ENCODE results near the gene TMC6.
"Not testable (repeated sequence)": the region's sequence is repeated elsewhere in the genome, so short reads cannot be mapped to it uniquely, and the experiment has no call there.

The TMC6 gene

DNA sequence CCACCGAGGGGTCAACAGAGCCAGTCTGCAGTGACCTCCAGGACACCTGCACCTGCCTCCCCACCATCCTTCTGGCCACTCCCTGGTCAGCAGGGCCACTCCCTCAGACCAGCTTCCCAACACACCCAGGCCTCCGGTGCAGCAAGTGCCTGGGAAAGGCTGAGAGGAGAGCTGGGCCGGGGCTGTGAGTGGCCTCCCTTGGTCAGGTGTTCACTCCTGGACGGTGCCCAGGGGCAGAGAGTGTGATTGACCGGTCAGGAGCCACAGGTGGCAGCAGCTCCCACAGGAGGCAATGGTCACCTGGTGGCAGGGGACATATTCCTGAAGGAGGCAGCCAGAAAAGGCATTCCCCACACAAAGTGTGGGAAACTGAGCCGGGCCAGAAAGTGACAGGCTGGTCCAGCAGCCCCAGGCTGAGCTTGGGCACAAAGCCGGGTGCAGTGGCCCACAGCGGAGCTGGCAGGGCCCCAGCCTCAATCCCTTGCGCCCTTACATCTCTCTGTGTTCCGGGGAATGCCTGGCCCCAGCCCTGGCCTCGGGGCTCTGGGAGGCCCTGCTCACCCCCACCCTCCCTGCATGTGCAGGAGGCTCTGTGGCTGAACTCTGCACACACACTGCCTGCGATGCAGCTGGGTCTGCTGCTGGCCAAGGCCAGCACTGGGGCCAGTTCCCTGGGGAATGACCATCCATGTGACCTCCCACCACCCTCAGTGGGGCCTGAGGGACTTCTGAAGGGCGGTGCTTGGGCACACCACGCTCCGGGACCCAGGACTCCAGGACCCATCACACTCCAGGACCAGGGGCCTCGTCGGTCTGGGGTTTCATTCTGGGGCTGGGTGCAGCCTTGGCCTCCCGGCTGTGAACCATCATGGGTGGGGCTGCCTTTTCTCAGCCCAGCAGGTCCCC is 16.4 kb upstream of the TMC6 start:
- Histone ChIP-seq H3K27me3 (ENCODE audit: insufficient read depth, low read length) (peaks cover 10% of the 10 kb centered on the region), H3K4me3 (ENCODE audit: low read length) (no peak overlapping the region), H3K9me3 (ENCODE audit: low read length) (no peaks in the 10 kb centered on the region), H2AFZ (ENCODE audit: low read depth, low read length) (no peak overlapping the region), H3K4me1 (ENCODE audit: insufficient read depth, low read length) (no peaks in the 10 kb centered on the region), H3K36me3 (ENCODE audit: insufficient read depth, low read length) (no peaks in the 10 kb centered on the region)

DNA sequence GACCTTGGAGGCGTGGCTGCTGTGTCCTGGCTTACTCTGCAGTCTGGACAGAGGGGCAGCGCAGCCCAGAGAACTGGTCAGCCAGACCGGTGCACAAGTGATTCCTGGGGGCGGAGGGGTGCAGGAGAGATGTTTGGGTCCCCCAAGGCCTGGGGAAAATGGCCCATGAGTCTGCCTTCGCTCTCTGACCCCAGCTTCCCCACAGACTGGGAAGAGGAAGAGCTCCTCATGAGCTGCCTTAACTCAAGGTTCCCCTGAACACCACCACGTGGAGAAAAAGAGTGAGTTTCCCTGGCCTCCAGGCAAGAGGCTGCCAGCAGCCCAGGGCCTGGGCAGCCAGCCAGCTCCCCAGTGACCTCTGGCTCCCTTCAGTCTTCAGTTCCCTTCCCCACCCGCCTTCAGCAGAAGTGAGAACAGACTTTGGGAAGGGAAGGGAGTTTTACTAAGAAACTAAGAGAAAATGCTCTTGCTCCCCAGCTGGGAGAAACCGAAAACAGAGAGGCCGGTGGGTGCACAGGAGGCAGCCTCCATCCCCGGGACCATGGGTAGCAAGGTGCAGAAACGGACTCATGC is 15.7 kb upstream of the TMC6 start:
- Histone ChIP-seq H3K9me3 (ENCODE audit: low read length) (no peaks in the 10 kb centered on the region), H3K36me3 (ENCODE audit: insufficient read depth, low read length) (no peaks in the 10 kb centered on the region), H2AFZ (ENCODE audit: low read depth, low read length) (no peak overlapping the region), H3K4me3 (ENCODE audit: low read length) (no peak overlapping the region), H3K4me1 (ENCODE audit: insufficient read depth, low read length) (no peaks in the 10 kb centered on the region), H3K27me3 (ENCODE audit: insufficient read depth, low read length) (peaks cover 10% of the 10 kb centered on the region)

DNA sequence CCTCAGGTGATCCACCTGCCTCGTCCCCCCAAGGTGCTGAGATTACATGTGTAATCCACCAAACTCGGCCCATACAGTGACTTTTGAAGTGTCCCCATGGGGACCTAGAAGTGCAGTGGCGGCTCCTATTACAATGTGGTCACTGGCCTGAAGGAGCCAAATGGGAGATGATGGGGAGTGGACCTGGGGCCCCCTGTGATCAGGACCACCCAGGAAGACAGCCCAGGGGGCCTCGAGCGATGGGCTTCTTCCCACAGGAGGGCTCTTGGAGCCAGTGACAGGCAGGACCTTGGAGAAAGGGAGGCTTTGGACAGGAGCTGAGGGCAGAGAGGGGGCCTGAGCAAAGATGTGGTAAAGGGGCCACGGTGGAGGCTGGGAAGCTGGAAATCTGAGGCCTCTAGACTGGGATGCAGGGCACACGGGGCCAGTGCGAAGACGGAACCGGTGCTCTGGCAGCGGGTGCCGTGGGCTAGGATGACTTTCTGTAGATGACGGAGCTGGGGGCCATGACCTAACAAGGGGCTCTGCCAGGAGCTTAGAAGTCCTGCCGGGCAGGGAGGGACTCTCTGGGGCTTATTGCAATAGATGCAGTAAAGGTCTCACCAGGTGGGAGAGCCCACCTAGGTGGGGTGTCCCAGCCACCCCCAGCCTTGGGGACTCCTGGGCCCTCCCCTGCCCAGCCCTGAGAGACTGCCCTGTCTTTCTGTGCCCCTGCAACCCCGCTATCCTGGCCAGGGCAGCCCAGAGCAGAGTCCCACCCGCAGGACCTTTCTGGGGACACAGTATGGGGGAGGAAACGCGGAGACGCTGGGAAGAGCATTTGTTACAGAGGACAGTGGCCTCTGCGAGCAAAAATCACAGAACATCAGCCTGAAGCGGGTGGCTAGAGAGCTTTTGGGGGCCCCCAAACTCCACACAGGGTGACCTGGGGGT is 14.9 kb upstream of the TMC6 start:
- Histone ChIP-seq H3K4me1 (ENCODE audit: insufficient read depth, low read length) (no peaks in the 10 kb centered on the region), H3K27me3 (ENCODE audit: insufficient read depth, low read length) (peaks cover 10% of the 10 kb centered on the region), H2AFZ (ENCODE audit: low read depth, low read length) (no peak overlapping the region), H3K36me3 (ENCODE audit: insufficient read depth, low read length) (no peaks in the 10 kb centered on the region), H3K4me3 (ENCODE audit: low read length) (no peak overlapping the region), H3K9me3 (ENCODE audit: low read length) (no peaks in the 10 kb centered on the region)

DNA sequence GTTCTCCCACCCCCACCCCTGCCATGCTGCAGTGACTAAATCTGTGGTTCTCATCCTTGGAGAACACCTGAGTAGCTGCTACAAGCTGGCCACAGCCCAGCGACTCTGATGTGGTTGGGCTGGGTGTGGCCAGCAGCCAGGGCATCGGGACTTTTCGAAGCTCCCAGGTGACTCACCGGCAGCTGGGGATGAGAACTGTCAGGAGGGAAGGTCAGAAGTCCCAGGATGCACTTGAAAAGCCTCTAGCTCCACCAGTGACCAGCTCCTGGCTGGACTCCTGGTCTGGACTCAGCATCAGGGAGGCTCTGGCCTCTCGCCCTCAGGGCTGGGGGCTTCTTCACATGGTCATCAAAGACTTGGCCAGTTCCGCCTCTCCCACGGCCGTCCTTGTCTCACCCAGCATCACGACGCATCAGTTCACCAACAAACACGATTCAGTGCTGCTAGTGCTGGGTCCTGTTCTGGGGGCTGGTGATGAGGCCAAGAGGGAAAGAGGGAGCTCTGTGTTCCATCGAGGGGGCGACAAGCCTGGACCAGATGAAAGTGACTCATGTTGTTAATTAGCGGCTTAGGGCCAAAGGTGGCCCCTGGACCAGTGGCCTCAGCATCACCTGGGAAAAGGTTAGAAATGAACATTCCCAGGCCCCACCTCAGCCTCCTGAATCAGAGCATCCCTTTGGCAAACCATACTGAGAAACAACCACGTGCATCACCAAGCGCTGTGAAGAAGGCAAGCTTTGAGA is 13.7 kb upstream of the TMC6 start:
- Histone ChIP-seq H3K36me3 (ENCODE audit: insufficient read depth, low read length) (no peaks in the 10 kb centered on the region), H3K4me1 (ENCODE audit: insufficient read depth, low read length) (no peaks in the 10 kb centered on the region)

DNA sequence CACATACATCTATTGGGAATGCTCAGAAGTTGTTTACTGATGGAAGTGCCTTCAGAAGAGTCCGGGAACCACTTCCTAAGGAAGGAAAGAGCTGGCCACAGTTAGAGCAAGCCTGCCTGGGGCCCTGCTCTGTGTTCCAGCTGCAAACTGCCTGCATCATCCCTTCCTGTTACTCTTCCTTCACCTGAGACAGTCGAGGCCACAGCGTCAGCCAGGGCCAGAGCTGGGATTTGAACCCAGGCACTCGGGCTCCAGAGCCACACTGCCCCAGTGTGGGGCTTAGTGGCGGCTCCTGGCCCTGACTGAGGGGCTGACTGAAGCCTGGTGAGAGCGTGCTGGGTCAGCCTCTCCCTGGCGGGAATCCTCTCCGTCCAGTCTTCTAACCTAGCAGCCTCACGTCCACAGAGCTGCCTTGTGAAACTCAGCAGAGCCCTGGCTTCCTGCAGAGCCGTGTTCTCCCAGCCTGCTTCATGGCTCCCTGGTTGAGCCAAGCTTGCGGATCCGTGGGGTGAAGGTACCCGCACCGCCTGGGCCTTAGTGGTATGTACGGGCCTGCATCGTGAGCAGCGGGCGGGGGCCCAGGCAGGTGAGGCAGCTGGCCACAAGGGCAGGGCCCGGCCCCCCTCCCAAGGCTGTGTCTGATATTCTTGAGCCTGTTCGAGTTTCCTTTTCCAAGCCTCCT is 13.0 kb upstream of the TMC6 start:
- Histone ChIP-seq H3K4me3 (ENCODE audit: low read length) (no peak overlapping the region), H3K27me3 (ENCODE audit: insufficient read depth, low read length) (peaks cover 10% of the 10 kb centered on the region), H3K9me3 (ENCODE audit: low read length) (no peaks in the 10 kb centered on the region), H2AFZ (ENCODE audit: low read depth, low read length) (no peak overlapping the region), H3K4me1 (ENCODE audit: insufficient read depth, low read length) (no peaks in the 10 kb centered on the region), H3K36me3 (ENCODE audit: insufficient read depth, low read length) (no peaks in the 10 kb centered on the region)

More for the DNA sequence above, 13.7 kb upstream of the TMC6 start:
- Histone ChIP-seq H3K27me3 (ENCODE audit: insufficient read depth, low read length) (peaks cover 11% of the 10 kb centered on the region), H2AFZ (ENCODE audit: low read depth, low read length) (no peak overlapping the region), H3K9me3 (ENCODE audit: low read length) (no peaks in the 10 kb centered on the region), H3K4me3 (ENCODE audit: low read length) (no peak overlapping the region)

DNA sequence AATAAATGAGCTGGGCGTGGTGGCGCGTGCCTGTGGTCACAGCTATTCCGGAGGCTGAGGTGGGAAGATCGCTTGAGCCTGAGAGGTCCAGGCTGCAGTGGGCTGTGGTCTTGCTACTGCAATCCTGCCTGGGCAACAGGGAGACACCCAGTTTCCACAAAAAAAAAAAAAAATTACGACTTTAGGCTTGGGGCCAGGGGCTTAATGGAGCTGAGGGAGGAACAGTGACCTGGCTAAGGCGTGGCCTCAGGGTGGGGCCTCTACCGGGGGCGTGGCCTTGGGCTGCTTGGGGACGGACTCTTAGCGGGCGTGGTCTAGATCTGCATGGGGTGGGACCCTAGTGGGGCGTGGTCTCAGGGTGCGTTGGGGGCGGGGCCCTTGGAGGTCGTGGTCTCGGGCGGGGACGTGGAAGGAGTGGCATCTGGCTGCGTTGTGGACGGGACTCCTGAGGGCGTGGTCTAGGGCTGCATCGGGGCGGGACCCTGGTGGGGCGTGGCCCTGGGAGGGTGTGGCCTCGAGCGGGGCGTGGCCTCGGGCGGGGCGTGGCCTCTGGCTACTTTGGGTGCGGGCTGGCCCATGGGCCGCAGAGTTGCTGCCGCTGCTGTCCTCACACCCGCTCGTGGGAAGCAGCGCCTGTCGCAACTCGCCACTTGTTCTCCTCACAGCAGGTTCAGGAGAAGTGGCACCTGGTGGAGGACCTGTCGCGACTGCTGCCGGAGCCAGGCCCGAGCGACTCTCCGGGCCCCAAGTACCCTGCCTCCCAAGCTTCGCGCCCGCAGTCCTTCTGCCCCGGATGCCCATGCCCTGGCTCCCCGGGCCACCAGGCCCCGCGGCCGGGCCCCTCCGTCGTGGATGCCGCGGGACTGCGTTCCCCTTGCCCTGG is 11.9 kb upstream of the TMC6 start:
- peaks cover 10% of the 10 kb centered on the region for H3K27me3 ChIP-seq (ENCODE audit: insufficient read depth, low read length)
- H3K36me3 ChIP-seq (ENCODE audit: insufficient read depth, low read length) = no peaks in the 10 kb centered on the region
- no peak overlapping the region for H2AFZ ChIP-seq (ENCODE audit: low read depth, low read length)
- H3K4me1 ChIP-seq (ENCODE audit: insufficient read depth, low read length) = no peaks in the 10 kb centered on the region
- H3K4me3 ChIP-seq (ENCODE audit: low read length) = no peak overlapping the region
- H3K9me3 ChIP-seq (ENCODE audit: low read length) = no peaks in the 10 kb centered on the region

DNA sequence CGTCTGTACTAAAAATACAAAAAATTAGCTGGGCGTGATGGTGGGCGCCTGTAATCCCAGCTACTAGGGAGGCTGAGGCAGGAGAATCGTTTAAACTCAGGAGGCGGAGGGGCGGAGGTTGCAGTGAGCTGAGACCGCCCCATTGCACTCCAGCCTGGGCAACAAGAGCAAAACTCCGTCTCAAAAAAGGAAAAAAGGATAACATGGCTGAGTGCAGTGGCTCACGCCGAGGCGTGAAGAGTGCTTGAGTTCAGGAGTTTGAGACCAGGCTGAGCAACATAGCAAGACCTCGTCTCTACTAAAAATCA is 11.3 kb upstream of the TMC6 start:
- not testable (repeated sequence) for H3K36me3 ChIP-seq (ENCODE audit: insufficient read depth, low read length); H3K4me1 ChIP-seq (ENCODE audit: insufficient read depth, low read length)
- H3K27me3 ChIP-seq (ENCODE audit: insufficient read depth, low read length) = peaks cover 10% of the 10 kb centered on the region

DNA sequence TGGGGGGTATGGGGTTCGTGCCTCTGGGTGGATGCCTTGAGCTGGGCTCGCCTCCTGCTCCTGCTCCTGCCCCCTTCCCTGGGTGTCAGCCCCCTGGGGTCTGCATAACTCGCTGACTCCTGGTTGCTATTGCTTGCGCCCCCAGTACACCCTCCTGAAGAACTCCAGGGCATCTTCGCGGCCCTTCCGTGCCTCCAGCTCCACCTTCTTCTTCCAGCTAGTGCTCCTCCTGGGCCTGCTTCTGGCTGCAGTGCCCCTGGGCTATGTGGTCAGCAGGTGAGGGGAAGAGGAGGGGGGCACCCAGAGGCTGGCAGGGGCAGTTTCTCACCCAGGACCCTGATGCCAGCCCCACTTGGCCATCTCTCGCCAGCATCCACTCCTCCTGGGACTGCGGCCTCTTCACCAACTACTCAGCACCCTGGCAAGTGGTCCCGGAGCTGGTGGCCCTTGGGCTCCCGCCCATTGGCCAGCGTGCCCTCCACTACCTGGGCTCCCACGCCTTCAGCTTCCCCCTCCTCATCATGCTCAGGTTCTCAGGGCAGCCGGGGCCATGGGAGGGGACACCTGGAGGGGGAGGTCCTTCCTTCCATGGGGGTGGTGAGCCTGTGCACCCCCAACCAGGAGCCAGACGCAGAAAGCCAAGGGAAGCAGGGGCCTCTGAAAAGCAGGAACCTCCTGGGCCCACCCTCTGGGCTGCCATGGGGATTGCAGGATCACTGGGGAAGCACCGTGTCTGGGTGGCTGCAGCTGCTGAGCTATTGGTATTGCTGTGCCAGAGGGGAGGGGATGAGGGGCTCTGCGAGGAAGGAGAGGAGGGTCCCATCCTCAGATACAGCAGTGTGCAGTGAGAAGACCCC is 9.9 kb upstream of the TMC6 start:
- H2AFZ ChIP-seq (ENCODE audit: low read depth, low read length) = no peak overlapping the region
- no peaks in the 10 kb centered on the region for H3K9me3 ChIP-seq (ENCODE audit: low read length)
- H3K4me3 ChIP-seq (ENCODE audit: low read length) = no peak overlapping the region
- H3K4me1 ChIP-seq (ENCODE audit: insufficient read depth, low read length) = no peaks in the 10 kb centered on the region
- H3K27me3 ChIP-seq (ENCODE audit: insufficient read depth, low read length) = peaks cover 17% of the 10 kb centered on the region
- no peaks in the 10 kb centered on the region for H3K36me3 ChIP-seq (ENCODE audit: insufficient read depth, low read length)

More for the DNA sequence above, 11.3 kb upstream of the TMC6 start:
- H3K9me3 ChIP-seq (ENCODE audit: low read length); H3K4me3 ChIP-seq (ENCODE audit: low read length); H2AFZ ChIP-seq (ENCODE audit: low read depth, low read length): not testable (repeated sequence)

DNA sequence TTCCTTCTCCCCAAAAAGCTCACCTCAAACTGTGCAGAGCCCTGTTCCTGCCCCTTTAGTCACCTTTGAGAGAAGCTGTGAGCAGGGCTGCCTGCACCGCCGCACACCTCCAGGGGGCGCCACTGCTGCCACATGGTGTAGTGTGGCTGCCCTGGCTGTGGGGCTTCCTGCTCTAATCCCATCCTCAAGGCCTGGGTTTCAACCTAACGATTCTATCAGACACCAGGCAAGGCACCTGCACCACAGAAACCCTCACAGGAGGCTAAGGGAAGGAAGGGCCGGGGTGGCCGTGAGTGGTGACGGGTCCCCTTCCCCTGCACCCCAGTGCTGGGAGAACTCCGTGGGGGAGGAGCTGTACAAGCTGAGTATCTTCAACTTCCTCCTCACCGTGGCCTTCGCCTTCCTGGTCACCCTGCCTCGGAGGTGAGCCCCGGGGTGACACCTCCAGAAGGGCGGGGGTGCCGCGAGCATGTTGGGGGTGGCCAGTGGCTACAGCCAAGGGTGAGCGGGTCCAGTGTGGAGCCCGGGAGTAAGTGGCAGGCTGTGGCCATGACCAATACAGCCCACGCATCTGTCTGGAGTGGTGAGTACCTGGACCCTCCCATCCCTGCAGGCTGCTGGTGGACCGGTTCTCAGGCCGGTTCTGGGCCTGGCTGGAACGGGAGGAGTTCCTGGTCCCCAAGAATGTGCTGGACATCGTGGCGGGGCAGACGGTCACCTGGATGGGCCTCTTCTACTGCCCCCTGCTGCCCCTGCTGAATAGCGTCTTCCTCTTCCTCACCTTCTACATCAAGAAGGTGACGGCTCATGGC is 9.0 kb upstream of the TMC6 start:
- Histone ChIP-seq H3K4me3 (ENCODE audit: low read length) (no peak overlapping the region), H2AFZ (ENCODE audit: low read depth, low read length) (no peak overlapping the region), H3K27me3 (ENCODE audit: insufficient read depth, low read length) (peaks cover 25% of the 10 kb centered on the region), H3K4me1 (ENCODE audit: insufficient read depth, low read length) (no peaks in the 10 kb centered on the region), H3K9me3 (ENCODE audit: low read length) (no peaks in the 10 kb centered on the region), H3K36me3 (ENCODE audit: insufficient read depth, low read length) (no peaks in the 10 kb centered on the region)

DNA sequence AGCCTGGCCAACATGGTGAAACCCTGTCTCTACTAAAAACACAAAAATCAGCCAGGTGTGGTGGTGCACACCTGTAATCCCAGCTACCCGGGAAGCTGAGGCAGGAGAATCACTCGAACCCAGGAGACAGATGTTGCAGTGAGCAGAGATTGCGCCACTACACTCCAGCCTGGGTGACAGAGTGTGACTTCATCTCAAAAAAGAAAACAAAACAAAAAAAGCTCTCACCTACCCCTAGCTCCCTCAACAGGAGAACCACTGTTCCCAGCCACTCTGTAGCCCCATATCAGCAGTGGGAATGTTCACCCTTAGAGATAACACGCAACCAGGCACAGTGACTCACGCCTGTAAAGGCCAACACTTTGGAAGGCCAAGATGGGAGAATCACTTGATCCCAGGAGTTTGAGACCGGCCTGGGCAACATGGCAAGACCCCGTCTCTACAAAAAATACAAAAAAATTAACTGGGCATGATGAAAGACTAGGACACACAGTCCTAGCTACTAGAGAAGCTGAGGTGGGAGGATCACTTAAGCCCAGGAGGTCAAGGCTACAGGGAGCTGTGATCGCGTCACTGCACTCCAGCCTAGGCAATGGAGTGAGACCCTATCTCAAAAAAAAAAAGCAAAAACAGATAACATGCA is 7.4 kb upstream of the TMC6 start:
- H3K27me3 ChIP-seq (ENCODE audit: insufficient read depth, low read length) = peaks cover 26% of the 10 kb centered on the region
- H3K4me3 ChIP-seq (ENCODE audit: low read length) = no peak overlapping the region

More for the DNA sequence above, 7.4 kb upstream of the TMC6 start:
- H2AFZ ChIP-seq (ENCODE audit: low read depth, low read length) = no peak overlapping the region
- H3K4me1 ChIP-seq (ENCODE audit: insufficient read depth, low read length) = no peaks in the 10 kb centered on the region
- no peaks in the 10 kb centered on the region for H3K36me3 ChIP-seq (ENCODE audit: insufficient read depth, low read length)
- no peaks in the 10 kb centered on the region for H3K9me3 ChIP-seq (ENCODE audit: low read length)

Measured in neuron (in vitro differentiated cells).